ENCODE data around the gene MOAP1.
A peak's percentile ranks its signal among the peaks of the same experiment; 100 is the strongest.

The MOAP1 gene

DNA sequence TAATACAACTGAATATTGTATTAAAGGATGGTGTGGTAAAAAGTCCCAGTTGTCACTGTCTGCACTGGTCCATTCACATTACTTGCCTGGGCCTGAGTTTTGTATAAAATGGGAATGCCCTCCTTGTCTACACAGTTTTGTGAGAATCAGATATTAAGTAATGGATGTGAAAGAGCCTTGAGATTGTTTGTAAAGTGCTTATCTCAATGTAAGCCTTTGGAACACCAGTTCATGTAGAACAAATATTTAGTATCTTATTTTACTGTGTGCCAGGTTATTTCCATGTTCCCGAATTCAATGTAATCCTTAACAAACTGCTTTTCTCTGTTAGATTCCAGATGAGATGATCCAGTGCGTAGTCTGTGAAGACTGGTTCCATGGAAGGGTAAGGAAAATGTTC is 29.9 kb upstream of the MOAP1 start:
- Histone ChIP-seq H3K4me3 (ENCODE audit: insufficient read depth, low read depth, low read length, poor library complexity, severe bottlenecking) (no peak overlapping the region), H3K27ac (ENCODE audit: insufficient read depth, low read length, poor library complexity, severe bottlenecking) (no peak overlapping the region), H3K4me1 (ENCODE audit: control insufficient read depth, insufficient read depth, low read length, poor library complexity, severe bottlenecking) (no peaks in the 10 kb centered on the region), H3K27me3 (replicated peaks; ENCODE audit: control insufficient read depth, insufficient read depth, low read length, poor library complexity, severe bottlenecking) (no peaks in the 10 kb centered on the region), H3K9me3 (ENCODE audit: control insufficient read depth, low read length) (no peaks in the 10 kb centered on the region), H3K36me3 (ENCODE audit: control insufficient read depth, insufficient read depth, low read length) (peaks cover 33% of the 10 kb centered on the region)
- DNase-seq: no peak

GRCh38 chr14:93212432-93212831 is 27.7 kb upstream of the MOAP1 start:
- Histone ChIP-seq H3K27me3 (replicated peaks; ENCODE audit: control insufficient read depth, insufficient read depth, low read length, poor library complexity, severe bottlenecking) (no peaks in the 10 kb centered on the region), H3K4me1 (ENCODE audit: control insufficient read depth, insufficient read depth, low read length, poor library complexity, severe bottlenecking) (peaks cover 7% of the 10 kb centered on the region), H3K36me3 (ENCODE audit: control insufficient read depth, insufficient read depth, low read length) (peaks cover 31% of the 10 kb centered on the region), H3K27ac (ENCODE audit: insufficient read depth, low read length, poor library complexity, severe bottlenecking) (no peak overlapping the region), H3K9me3 (ENCODE audit: control insufficient read depth, low read length) (no peaks in the 10 kb centered on the region), H3K4me3 (ENCODE audit: insufficient read depth, low read depth, low read length, poor library complexity, severe bottlenecking) (no peak overlapping the region)
- no peak for DNase-seq

GRCh38 chr14:93207468-93208308 is 23.0 kb upstream of the MOAP1 start:
- Histone ChIP-seq H3K9me3 (ENCODE audit: control insufficient read depth, low read length) (no peaks in the 10 kb centered on the region), H3K27me3 (replicated peaks; ENCODE audit: control insufficient read depth, insufficient read depth, low read length, poor library complexity, severe bottlenecking) (no peaks in the 10 kb centered on the region), H3K4me1 (ENCODE audit: control insufficient read depth, insufficient read depth, low read length, poor library complexity, severe bottlenecking) (peaks cover 17% of the 10 kb centered on the region), H3K4me3 (ENCODE audit: insufficient read depth, low read depth, low read length, poor library complexity, severe bottlenecking) (peak overlapping the region; percentile 89), H3K36me3 (ENCODE audit: control insufficient read depth, insufficient read depth, low read length) (peaks cover 8% of the 10 kb centered on the region), H3K27ac (ENCODE audit: insufficient read depth, low read length, poor library complexity, severe bottlenecking) (peak overlapping the region; percentile 75)
- no peak for DNase-seq

DNA sequence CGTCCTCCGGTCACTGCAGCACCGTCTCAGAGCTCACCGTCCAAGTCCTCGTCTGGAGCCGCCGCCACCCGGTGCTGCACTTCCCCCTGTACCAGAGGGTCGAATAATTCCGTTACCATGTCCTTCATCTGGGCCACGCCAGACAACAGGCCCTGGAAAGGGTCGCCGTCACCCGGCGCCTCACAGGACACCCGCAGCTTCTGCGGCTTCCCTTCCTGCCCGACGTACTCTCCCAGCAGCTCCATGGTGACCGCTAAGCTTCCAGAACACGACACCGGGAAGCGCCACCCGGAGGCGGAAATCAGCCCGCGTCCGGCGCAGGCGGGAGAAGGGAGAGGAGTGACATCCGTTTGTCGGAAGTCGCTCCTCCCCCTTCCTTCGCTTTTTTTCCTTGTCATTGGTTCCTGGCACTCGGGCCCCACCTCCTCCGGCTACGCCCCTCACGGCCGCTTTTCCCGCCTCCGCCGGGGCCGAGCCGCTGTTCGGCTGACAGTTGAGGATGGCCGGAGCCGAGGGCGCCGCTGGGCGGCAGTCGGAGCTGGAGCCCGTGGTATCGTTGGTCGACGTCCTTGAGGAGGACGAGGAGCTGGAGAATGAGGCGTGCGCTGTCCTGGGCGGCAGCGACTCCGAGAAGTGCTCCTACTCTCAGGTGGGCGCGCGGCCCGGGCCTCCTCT is 22.2 kb upstream of the MOAP1 start, which contains the start of the genes GON7 and UBR7:
Gene GON7 (minus strand): TSS at position 273 of the 675 bp plus-strand sequence. CDS start 28 bp downstream, at position 245.
Gene UBR7 (plus strand): TSS at position 464 of the 675 bp plus-strand sequence. CDS start 36 bp downstream, at position 500.
- H3K36me3 ChIP-seq (ENCODE audit: control insufficient read depth, insufficient read depth, low read length): peaks cover under 1% of the 10 kb centered on the region
- no peaks in the 10 kb centered on the region for H3K27me3 ChIP-seq (replicated peaks; ENCODE audit: control insufficient read depth, insufficient read depth, low read length, poor library complexity, severe bottlenecking)
- H3K4me3 ChIP-seq (ENCODE audit: insufficient read depth, low read depth, low read length, poor library complexity, severe bottlenecking): peak within 1 kb of the TSS; percentile 89
- H3K27ac ChIP-seq (ENCODE audit: insufficient read depth, low read length, poor library complexity, severe bottlenecking): peak within 1 kb of the TSS; percentile 75
- H3K4me1 ChIP-seq (ENCODE audit: control insufficient read depth, insufficient read depth, low read length, poor library complexity, severe bottlenecking): peaks cover 17% of the 10 kb centered on the region
- no peaks in the 10 kb centered on the region for H3K9me3 ChIP-seq (ENCODE audit: control insufficient read depth, low read length)
- peak; percentile 77 to 86 (median 83) for DNase-seq

DNA sequence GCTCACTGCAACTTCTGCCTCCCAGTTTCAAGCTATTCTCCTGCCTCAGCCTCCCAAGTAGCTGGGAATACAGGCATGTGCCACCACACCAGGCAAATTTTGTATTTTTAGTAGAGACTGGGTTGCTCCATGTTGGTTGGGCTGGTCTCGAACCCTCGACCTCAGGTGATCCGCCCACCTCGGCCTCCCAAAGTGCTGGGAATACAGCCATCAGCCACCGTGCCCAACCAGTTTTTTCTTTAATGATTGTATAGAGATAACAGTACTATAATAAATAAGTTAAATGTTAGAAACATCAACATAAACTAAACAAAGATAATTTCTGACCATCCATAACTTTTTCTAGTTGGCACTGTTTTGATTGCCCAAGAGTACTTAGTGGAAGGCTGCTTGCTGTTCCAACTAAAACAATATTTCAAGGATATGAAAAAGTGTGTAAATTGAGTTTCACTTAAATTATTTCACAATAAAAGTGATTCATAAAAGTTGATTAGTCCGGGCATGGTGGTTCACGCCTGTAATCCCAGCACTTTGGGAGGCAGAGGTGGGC is 16.5 kb upstream of the MOAP1 start:
- Histone ChIP-seq H3K27me3 (replicated peaks; ENCODE audit: control insufficient read depth, insufficient read depth, low read length, poor library complexity, severe bottlenecking) (no peaks in the 10 kb centered on the region), H3K4me3 (ENCODE audit: insufficient read depth, low read depth, low read length, poor library complexity, severe bottlenecking) (no peak overlapping the region), H3K4me1 (ENCODE audit: control insufficient read depth, insufficient read depth, low read length, poor library complexity, severe bottlenecking) (peaks cover 9% of the 10 kb centered on the region), H3K9me3 (ENCODE audit: control insufficient read depth, low read length) (no peaks in the 10 kb centered on the region), H3K27ac (ENCODE audit: insufficient read depth, low read length, poor library complexity, severe bottlenecking) (no peak overlapping the region), H3K36me3 (ENCODE audit: control insufficient read depth, insufficient read depth, low read length) (no peaks in the 10 kb centered on the region)
- DNase-seq: no peak

GRCh38 chr14:93200553-93200952 is 15.9 kb upstream of the MOAP1 start:
- Histone ChIP-seq H3K36me3 (ENCODE audit: control insufficient read depth, insufficient read depth, low read length) (no peaks in the 10 kb centered on the region), H3K27ac (ENCODE audit: insufficient read depth, low read length, poor library complexity, severe bottlenecking) (no peak overlapping the region), H3K27me3 (replicated peaks; ENCODE audit: control insufficient read depth, insufficient read depth, low read length, poor library complexity, severe bottlenecking) (no peaks in the 10 kb centered on the region), H3K9me3 (ENCODE audit: control insufficient read depth, low read length) (no peaks in the 10 kb centered on the region), H3K4me1 (ENCODE audit: control insufficient read depth, insufficient read depth, low read length, poor library complexity, severe bottlenecking) (peaks cover 2% of the 10 kb centered on the region), H3K4me3 (ENCODE audit: insufficient read depth, low read depth, low read length, poor library complexity, severe bottlenecking) (no peak overlapping the region)
- no peak for DNase-seq

DNA sequence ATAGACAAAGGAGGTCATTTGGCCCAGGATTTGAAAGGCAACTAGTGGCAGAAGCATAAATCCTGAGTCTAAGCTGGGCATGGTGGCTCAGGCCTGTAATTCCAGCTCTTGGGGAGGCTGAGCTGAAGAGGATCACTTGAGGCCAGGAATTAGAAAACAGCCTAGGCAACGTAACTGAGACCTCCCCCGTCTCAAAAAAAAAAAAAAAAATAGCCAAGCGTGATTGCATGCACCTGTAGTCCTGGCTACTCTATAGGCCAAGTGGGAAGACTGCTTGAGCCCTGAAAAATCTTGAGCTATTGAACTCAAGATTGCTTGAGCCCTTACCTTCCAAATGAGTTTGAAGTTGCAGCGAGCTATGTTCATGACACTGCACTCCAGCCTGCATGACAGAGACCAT is 14.3 kb upstream of the MOAP1 start:
- H3K4me1 ChIP-seq (ENCODE audit: control insufficient read depth, insufficient read depth, low read length, poor library complexity, severe bottlenecking): no peaks in the 10 kb centered on the region
- no peaks in the 10 kb centered on the region for H3K9me3 ChIP-seq (ENCODE audit: control insufficient read depth, low read length)
- no peak overlapping the region for H3K4me3 ChIP-seq (ENCODE audit: insufficient read depth, low read depth, low read length, poor library complexity, severe bottlenecking)
- H3K36me3 ChIP-seq (ENCODE audit: control insufficient read depth, insufficient read depth, low read length): no peaks in the 10 kb centered on the region
- no peak overlapping the region for H3K27ac ChIP-seq (ENCODE audit: insufficient read depth, low read length, poor library complexity, severe bottlenecking)
- H3K27me3 ChIP-seq (replicated peaks; ENCODE audit: control insufficient read depth, insufficient read depth, low read length, poor library complexity, severe bottlenecking): no peaks in the 10 kb centered on the region
- DNase-seq: no peak

DNA sequence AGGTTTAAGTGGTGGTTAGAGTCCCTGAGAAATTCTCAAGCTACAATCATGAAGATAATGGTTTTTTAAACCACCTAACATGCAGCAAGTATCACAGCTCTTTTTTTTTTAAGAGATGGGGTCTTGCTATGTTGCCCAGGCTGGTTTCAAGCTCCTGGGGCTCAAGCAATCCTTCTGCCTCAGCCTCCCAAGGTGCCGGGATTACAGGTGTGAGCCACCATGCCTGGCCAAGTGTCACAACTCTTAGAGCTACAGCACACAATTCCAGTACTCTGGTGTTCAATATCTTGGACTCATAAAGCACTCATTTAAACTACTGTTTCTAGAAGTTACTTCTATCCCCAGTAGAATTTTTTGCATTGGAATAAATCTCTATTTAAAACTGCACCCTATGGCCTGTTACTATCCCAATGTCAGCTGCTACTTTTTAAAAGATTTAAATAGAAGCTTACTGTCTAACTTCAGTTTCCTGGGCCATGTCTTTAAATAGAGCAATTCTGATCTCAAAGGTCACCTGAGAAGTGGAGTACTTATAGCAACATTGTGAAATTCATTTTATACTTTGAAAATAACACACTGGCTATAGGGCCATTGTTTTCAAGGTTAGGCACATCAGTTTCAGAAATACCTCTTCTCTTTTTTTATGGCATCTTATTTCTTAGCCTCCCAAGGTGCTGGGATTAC is 10.8 kb upstream of the MOAP1 start:
- no peaks in the 10 kb centered on the region for H3K4me1 ChIP-seq (ENCODE audit: control insufficient read depth, insufficient read depth, low read length, poor library complexity, severe bottlenecking)

GRCh38 chr14:93186956-93187355 is 2.3 kb upstream of the MOAP1 start:
- no peak for DNase-seq
- Histone ChIP-seq H3K27me3 (replicated peaks; ENCODE audit: control insufficient read depth, insufficient read depth, low read length, poor library complexity, severe bottlenecking) (no peaks in the 10 kb centered on the region), H3K27ac (ENCODE audit: insufficient read depth, low read length, poor library complexity, severe bottlenecking) (peak overlapping the region; percentile 13), H3K9me3 (ENCODE audit: control insufficient read depth, low read length) (no peaks in the 10 kb centered on the region), H3K4me1 (ENCODE audit: control insufficient read depth, insufficient read depth, low read length, poor library complexity, severe bottlenecking) (peaks cover 15% of the 10 kb centered on the region), H3K4me3 (ENCODE audit: insufficient read depth, low read depth, low read length, poor library complexity, severe bottlenecking) (no peak overlapping the region), H3K36me3 (ENCODE audit: control insufficient read depth, insufficient read depth, low read length) (peaks cover 5% of the 10 kb centered on the region)

More for the DNA sequence above, 10.8 kb upstream of the MOAP1 start:
- Histone ChIP-seq H3K27ac (ENCODE audit: insufficient read depth, low read length, poor library complexity, severe bottlenecking) (no peak overlapping the region), H3K9me3 (ENCODE audit: control insufficient read depth, low read length) (no peaks in the 10 kb centered on the region), H3K27me3 (replicated peaks; ENCODE audit: control insufficient read depth, insufficient read depth, low read length, poor library complexity, severe bottlenecking) (no peaks in the 10 kb centered on the region), H3K4me3 (ENCODE audit: insufficient read depth, low read depth, low read length, poor library complexity, severe bottlenecking) (no peak overlapping the region), H3K36me3 (ENCODE audit: control insufficient read depth, insufficient read depth, low read length) (no peaks in the 10 kb centered on the region)
- no peak for DNase-seq

Data from effector memory CD4-positive, alpha-beta T cell (primary cell).